ENCODE measurements around the gene UGCG. TPM values are rescaled to one million over a fixed set of nuclear protein-coding genes. Genes with fewer than 3 reads are reported as not detected.

UGCG gene
- total and polyA plus RNA-seq, 9 of the 15 experiments (the other 6 are each of a cell fraction or from before 2014, with no cell fraction given): 20.0 to 40.3 (median 29.2) TPM

DNA sequence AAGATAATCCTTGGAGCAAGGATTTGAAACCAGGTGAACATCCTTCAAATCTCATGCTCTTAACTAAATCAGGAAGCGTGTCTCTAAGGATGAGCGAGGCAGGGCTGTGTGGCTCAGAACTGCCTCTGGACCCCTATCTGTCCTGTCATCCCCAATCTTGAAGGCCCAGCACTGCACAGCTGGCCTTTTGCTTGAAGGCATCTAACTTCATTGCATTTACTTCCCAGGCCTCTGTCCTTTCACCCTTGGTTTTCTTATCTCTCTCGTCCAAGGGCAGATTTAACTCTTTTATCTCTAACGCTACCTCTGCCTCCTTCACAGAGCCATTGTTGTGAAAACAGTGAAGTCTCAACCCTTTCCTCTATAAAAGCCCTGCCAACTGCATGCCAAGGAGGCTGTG, 83.8 kb downstream of the UGCG start (continued):
- TF ChIP-seq, protein P1, sequence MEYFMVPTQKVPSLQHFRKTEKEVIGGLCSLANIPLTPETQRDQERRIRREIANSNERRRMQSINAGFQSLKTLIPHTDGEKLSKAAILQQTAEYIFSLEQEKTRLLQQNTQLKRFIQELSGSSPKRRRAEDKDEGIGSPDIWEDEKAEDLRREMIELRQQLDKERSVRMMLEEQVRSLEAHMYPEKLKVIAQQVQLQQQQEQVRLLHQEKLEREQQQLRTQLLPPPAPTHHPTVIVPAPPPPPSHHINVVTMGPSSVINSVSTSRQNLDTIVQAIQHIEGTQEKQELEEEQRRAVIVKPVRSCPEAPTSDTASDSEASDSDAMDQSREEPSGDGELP (CRISPR knock-in tag; IDR thresholded peaks at IDR 0.05; ENCODE audit: borderline replicate concordance): peak; percentile 85
- TF ChIP-seq STAT5A (IDR thresholded peaks at IDR 0.05; ENCODE audit: borderline replicate concordance, low read length) (peak; percentile 61; the same call in 1 of the 2 replicates), CTBP1 (IDR thresholded peaks at IDR 0.05; ENCODE audit: borderline replicate concordance) (peak; percentile 95), RBM22 (IDR thresholded peaks at IDR 0.05; ENCODE audit: low read depth, low read length, poor library complexity, severe bottlenecking) (no peak), STAT5B (CRISPR knock-in tag; IDR thresholded peaks at IDR 0.05) (no peak), RBM25 (IDR thresholded peaks at IDR 0.05; ENCODE audit: low read depth, low read length, severe bottlenecking) (no peak), ZNF140 (CRISPR knock-in tag; IDR thresholded peaks at IDR 0.05) (no peak), ARID1B (IDR thresholded peaks at IDR 0.05) (peak; percentile 90), CAMTA2 (CRISPR knock-in tag; conservative IDR thresholded peaks at IDR 0.05) (no peak), CBFA2T3 (IDR thresholded peaks at IDR 0.05) (peak; percentile 95), MECOM (CRISPR knock-in tag; IDR thresholded peaks at IDR 0.05) (peak; percentile 49; the same call in 1 of the 2 replicates), ZNF699 (CRISPR knock-in tag; IDR thresholded peaks at IDR 0.05; ENCODE audit: insufficient replicate concordance) (no peak), TBP (optimal IDR thresholded peaks at IDR 0.05; ENCODE audit: low read depth, low read length) (no peak)
- TF ChIP-seq, protein P2, sequence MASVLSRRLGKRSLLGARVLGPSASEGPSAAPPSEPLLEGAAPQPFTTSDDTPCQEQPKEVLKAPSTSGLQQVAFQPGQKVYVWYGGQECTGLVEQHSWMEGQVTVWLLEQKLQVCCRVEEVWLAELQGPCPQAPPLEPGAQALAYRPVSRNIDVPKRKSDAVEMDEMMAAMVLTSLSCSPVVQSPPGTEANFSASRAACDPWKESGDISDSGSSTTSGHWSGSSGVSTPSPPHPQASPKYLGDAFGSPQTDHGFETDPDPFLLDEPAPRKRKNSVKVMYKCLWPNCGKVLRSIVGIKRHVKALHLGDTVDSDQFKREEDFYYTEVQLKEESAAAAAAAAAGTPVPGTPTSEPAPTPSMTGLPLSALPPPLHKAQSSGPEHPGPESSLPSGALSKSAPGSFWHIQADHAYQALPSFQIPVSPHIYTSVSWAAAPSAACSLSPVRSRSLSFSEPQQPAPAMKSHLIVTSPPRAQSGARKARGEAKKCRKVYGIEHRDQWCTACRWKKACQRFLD (CRISPR knock-in tag; IDR thresholded peaks at IDR 0.05): no peak
- TF ChIP-seq, protein P3, sequence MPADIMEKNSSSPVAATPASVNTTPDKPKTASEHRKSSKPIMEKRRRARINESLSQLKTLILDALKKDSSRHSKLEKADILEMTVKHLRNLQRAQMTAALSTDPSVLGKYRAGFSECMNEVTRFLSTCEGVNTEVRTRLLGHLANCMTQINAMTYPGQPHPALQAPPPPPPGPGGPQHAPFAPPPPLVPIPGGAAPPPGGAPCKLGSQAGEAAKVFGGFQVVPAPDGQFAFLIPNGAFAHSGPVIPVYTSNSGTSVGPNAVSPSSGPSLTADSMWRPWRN (IDR thresholded peaks at IDR 0.05; ENCODE audit: low read depth): 0 out of 2 replicates have a peak, but pooled peaks have one; percentile 45
- TF ChIP-seq, protein P4, sequence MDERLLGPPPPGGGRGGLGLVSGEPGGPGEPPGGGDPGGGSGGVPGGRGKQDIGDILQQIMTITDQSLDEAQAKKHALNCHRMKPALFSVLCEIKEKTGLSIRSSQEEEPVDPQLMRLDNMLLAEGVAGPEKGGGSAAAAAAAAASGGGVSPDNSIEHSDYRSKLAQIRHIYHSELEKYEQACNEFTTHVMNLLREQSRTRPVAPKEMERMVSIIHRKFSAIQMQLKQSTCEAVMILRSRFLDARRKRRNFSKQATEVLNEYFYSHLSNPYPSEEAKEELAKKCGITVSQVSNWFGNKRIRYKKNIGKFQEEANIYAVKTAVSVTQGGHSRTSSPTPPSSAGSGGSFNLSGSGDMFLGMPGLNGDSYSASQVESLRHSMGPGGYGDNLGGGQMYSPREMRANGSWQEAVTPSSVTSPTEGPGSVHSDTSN (CRISPR knock-in tag; IDR thresholded peaks at IDR 0.05; ENCODE audit: low read depth): no peak
- TF ChIP-seq, protein P4 (tag; conservative IDR thresholded peaks at IDR 0.05; ENCODE audit: low read depth): no peak
- TF ChIP-seq, protein P5, sequence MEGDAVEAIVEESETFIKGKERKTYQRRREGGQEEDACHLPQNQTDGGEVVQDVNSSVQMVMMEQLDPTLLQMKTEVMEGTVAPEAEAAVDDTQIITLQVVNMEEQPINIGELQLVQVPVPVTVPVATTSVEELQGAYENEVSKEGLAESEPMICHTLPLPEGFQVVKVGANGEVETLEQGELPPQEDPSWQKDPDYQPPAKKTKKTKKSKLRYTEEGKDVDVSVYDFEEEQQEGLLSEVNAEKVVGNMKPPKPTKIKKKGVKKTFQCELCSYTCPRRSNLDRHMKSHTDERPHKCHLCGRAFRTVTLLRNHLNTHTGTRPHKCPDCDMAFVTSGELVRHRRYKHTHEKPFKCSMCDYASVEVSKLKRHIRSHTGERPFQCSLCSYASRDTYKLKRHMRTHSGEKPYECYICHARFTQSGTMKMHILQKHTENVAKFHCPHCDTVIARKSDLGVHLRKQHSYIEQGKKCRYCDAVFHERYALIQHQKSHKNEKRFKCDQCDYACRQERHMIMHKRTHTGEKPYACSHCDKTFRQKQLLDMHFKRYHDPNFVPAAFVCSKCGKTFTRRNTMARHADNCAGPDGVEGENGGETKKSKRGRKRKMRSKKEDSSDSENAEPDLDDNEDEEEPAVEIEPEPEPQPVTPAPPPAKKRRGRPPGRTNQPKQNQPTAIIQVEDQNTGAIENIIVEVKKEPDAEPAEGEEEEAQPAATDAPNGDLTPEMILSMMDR (IDR thresholded peaks at IDR 0.05 in 2 of 3, conservative IDR thresholded peaks at IDR 0.05 in 1 of 3; ENCODE audit: insufficient read depth in 2 of 3, low read depth in 1 of 3, low read length in 3 of 3): no peak
- TF ChIP-seq, protein P6, sequence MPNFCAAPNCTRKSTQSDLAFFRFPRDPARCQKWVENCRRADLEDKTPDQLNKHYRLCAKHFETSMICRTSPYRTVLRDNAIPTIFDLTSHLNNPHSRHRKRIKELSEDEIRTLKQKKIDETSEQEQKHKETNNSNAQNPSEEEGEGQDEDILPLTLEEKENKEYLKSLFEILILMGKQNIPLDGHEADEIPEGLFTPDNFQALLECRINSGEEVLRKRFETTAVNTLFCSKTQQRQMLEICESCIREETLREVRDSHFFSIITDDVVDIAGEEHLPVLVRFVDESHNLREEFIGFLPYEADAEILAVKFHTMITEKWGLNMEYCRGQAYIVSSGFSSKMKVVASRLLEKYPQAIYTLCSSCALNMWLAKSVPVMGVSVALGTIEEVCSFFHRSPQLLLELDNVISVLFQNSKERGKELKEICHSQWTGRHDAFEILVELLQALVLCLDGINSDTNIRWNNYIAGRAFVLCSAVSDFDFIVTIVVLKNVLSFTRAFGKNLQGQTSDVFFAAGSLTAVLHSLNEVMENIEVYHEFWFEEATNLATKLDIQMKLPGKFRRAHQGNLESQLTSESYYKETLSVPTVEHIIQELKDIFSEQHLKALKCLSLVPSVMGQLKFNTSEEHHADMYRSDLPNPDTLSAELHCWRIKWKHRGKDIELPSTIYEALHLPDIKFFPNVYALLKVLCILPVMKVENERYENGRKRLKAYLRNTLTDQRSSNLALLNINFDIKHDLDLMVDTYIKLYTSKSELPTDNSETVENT (CRISPR knock-in tag; IDR thresholded peaks at IDR 0.05): no peak
